ENCODE measurements around the gene CD160.

DNA sequence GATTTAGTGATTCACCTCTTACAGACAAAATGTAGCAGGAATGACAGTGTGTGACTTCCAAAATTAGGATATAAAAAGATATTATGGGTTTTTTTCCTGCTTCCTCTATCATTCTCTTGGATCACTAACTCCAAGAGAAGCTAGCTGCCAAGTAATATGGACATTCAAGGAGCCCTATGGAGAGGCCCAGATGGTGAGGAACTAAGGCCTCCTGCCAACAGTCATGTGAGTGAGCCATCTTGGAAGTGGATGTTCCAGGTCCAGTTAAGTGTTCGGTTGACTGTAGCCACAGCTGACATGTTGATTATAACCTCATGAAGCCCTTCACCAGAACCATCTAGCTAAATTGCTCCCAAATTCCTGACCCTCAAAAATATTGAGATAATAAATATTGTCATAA, 38.8 kb downstream of the CD160 start:
- TF ChIP-seq, protein P1, sequence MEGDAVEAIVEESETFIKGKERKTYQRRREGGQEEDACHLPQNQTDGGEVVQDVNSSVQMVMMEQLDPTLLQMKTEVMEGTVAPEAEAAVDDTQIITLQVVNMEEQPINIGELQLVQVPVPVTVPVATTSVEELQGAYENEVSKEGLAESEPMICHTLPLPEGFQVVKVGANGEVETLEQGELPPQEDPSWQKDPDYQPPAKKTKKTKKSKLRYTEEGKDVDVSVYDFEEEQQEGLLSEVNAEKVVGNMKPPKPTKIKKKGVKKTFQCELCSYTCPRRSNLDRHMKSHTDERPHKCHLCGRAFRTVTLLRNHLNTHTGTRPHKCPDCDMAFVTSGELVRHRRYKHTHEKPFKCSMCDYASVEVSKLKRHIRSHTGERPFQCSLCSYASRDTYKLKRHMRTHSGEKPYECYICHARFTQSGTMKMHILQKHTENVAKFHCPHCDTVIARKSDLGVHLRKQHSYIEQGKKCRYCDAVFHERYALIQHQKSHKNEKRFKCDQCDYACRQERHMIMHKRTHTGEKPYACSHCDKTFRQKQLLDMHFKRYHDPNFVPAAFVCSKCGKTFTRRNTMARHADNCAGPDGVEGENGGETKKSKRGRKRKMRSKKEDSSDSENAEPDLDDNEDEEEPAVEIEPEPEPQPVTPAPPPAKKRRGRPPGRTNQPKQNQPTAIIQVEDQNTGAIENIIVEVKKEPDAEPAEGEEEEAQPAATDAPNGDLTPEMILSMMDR (IDR thresholded peaks at IDR 0.05): no peak
- TF ChIP-seq POLR2AphosphoS5 (IDR thresholded peaks at IDR 0.05) (no peak), POLR2A (IDR thresholded peaks at IDR 0.05) (no peak)

Measured in breast epithelium (tissue), 3 donors.